HL-60 (cell line): ENCODE measurements around the gene PTP4A2.
A peak's percentile ranks its signal among the peaks of the same experiment; 100 is the strongest.

Experiments
- GABPA ChIP-seq: IDR thresholded peaks from 2 replicates; pipeline ENCODE4 v1.6.1; 2012; ENCODE audit warnings: low read depth
- POLR2AphosphoS5 ChIP-seq: IDR thresholded peaks from 2 replicates; pipeline ENCODE4 v1.6.1; 2012; ENCODE audit warnings: low read depth
- SPI1 ChIP-seq: IDR thresholded peaks from 2 replicates; pipeline ENCODE4 v1.6.1; 2012; ENCODE audit warnings: low read depth, mild to moderate bottlenecking, borderline replicate concordance
- TF ChIP-seq, protein P1 (sequence below): IDR thresholded peaks from one replicate; pipeline ENCODE4 v1.5.1; 2011; ENCODE audit warnings: low read length, control low read depth, inconsistent platforms; ENCODE audit not compliant: insufficient read depth
- TF ChIP-seq, protein P2 (sequence below): IDR thresholded peaks from 2 replicates; pipeline ENCODE4 v1.6.1; 2012; ENCODE audit warnings: low read depth; ENCODE audit not compliant: insufficient replicate concordance

DNA sequence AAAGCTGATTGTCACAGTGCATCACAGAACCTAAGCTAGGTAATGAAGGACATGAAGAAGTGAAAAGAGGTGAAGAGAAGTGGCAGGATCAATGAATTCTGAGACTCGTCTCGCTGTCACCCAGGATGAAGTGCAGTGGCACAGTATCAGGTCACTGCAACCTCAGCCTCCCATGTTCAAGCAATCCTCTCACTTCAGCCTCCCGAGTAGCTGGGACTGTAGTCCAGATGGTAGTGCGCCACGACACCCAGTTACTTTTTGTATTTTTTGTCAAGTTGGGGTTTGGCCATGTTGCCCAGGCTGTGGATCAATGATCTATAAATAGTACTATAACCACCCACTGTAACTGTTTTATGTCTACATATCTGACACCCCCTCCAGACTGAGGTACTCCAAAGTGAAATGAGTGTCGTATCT is 33.1 kb downstream of the PTP4A2 start:
- TF ChIP-seq, protein P1, sequence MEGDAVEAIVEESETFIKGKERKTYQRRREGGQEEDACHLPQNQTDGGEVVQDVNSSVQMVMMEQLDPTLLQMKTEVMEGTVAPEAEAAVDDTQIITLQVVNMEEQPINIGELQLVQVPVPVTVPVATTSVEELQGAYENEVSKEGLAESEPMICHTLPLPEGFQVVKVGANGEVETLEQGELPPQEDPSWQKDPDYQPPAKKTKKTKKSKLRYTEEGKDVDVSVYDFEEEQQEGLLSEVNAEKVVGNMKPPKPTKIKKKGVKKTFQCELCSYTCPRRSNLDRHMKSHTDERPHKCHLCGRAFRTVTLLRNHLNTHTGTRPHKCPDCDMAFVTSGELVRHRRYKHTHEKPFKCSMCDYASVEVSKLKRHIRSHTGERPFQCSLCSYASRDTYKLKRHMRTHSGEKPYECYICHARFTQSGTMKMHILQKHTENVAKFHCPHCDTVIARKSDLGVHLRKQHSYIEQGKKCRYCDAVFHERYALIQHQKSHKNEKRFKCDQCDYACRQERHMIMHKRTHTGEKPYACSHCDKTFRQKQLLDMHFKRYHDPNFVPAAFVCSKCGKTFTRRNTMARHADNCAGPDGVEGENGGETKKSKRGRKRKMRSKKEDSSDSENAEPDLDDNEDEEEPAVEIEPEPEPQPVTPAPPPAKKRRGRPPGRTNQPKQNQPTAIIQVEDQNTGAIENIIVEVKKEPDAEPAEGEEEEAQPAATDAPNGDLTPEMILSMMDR = no peak
- peak; percentile 53; the same call in 1 of the 2 replicates for TF ChIP-seq POLR2AphosphoS5
- TF ChIP-seq, protein P2, sequence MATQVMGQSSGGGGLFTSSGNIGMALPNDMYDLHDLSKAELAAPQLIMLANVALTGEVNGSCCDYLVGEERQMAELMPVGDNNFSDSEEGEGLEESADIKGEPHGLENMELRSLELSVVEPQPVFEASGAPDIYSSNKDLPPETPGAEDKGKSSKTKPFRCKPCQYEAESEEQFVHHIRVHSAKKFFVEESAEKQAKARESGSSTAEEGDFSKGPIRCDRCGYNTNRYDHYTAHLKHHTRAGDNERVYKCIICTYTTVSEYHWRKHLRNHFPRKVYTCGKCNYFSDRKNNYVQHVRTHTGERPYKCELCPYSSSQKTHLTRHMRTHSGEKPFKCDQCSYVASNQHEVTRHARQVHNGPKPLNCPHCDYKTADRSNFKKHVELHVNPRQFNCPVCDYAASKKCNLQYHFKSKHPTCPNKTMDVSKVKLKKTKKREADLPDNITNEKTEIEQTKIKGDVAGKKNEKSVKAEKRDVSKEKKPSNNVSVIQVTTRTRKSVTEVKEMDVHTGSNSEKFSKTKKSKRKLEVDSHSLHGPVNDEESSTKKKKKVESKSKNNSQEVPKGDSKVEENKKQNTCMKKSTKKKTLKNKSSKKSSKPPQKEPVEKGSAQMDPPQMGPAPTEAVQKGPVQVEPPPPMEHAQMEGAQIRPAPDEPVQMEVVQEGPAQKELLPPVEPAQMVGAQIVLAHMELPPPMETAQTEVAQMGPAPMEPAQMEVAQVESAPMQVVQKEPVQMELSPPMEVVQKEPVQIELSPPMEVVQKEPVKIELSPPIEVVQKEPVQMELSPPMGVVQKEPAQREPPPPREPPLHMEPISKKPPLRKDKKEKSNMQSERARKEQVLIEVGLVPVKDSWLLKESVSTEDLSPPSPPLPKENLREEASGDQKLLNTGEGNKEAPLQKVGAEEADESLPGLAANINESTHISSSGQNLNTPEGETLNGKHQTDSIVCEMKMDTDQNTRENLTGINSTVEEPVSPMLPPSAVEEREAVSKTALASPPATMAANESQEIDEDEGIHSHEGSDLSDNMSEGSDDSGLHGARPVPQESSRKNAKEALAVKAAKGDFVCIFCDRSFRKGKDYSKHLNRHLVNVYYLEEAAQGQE = no peak
- TF ChIP-seq SPI1 = no peak
- TF ChIP-seq GABPA = no peak
